ENCODE results near the gene KLK13. TPM values are rescaled to one million over a fixed set of nuclear protein-coding genes. Genes with fewer than 3 reads are reported as not detected.
A peak's percentile ranks its signal among the peaks of the same experiment; 100 is the strongest.

KLK13 gene, protein sequence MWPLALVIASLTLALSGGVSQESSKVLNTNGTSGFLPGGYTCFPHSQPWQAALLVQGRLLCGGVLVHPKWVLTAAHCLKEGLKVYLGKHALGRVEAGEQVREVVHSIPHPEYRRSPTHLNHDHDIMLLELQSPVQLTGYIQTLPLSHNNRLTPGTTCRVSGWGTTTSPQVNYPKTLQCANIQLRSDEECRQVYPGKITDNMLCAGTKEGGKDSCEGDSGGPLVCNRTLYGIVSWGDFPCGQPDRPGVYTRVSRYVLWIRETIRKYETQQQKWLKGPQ
- total RNA-seq = not detected
- long read RNA-seq = 0 reads

DNA sequence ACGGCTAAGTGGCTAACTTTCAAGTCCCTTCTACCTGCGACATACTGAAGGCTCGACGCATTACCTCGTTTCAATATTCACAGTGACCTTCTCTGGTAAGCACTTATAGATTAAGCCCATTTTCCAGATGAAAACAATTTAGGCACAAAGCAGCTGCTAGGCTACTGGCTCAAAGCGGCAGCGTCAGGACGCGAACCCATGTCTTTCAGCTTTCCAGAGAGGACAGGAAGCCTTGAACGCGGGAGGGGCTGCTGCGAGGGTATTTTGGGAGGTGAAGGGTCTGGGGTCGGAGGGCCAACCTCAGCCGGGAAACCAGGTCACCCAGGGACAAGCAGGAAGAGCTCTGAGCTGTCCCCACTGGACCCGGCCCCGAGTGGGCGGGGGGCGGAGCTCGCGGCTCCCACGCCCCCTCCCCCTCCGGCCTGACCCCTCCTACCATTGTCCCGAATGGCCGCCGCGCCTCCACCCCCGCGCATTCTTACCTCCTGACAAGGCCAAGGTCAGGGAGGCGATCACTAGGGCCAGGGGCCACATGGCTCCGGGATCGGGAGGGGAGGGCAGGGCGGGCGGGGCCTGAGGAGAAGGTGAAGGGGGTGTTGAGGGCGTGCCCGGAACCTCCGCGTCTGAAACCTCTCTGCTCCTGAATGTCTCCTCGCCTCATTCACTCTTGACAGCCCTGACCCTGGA lies at the start of gene KLK13:
KLK13 (minus strand) TSS at position 559 of the 687 bp plus-strand sequence; CDS start at position 534, 25 bp downstream.
- peak; percentile 74 for ATAC-seq
- TF ChIP-seq, protein P1, sequence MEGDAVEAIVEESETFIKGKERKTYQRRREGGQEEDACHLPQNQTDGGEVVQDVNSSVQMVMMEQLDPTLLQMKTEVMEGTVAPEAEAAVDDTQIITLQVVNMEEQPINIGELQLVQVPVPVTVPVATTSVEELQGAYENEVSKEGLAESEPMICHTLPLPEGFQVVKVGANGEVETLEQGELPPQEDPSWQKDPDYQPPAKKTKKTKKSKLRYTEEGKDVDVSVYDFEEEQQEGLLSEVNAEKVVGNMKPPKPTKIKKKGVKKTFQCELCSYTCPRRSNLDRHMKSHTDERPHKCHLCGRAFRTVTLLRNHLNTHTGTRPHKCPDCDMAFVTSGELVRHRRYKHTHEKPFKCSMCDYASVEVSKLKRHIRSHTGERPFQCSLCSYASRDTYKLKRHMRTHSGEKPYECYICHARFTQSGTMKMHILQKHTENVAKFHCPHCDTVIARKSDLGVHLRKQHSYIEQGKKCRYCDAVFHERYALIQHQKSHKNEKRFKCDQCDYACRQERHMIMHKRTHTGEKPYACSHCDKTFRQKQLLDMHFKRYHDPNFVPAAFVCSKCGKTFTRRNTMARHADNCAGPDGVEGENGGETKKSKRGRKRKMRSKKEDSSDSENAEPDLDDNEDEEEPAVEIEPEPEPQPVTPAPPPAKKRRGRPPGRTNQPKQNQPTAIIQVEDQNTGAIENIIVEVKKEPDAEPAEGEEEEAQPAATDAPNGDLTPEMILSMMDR (IDR thresholded peaks at IDR 0.05) = no peak
- intact Hi-C loops (cut with DNase I) = no loop called here
- H3K4me3 ChIP-seq = peak within 1 kb of the TSS; percentile 25
- H3K27me3 ChIP-seq = peaks cover 43% of the 10 kb centered on the region
- H3K4me1 ChIP-seq = no peaks in the 10 kb centered on the region
- no peaks in the 10 kb centered on the region for H3K9me3 ChIP-seq
- no peaks in the 10 kb centered on the region for H3K36me3 ChIP-seq
- no peak within 1 kb of the TSS for H3K27ac ChIP-seq
- DNase-seq = peak; percentile 73

DNA sequence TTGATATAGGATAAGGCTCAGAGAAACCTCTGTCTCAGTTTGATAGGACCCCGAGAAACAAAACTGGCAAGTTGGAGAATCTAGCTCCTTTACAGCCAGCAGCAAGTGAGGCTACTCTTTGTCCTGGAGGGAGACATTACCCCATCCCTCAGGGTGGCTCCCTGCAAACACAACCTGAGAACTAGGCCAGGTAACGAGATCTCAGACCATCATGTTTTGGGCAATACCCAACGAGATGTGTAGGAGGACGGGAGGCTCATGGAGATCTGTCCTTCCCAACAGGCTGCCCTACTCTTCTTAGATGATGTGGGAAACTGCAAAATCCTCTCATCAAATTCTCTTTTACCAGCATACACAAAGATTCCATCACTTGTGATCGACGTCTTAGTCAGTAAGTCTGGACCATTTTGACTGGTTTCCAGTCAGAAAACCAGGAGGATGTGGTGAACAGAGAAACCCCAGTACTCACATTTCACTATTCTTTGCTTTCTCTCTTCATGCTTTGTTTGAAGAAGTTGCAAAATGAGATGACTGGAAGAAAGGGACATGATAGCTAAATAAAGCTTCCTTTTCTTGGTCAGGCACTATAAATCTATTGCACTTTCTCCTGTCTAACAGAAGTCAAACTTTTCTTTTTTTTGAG lies 49.3 kb upstream of the KLK13 start:
- no peaks in the 10 kb centered on the region for H3K27me3 ChIP-seq
- intact Hi-C loops (cut with DNase I) = no loop called here

DNA sequence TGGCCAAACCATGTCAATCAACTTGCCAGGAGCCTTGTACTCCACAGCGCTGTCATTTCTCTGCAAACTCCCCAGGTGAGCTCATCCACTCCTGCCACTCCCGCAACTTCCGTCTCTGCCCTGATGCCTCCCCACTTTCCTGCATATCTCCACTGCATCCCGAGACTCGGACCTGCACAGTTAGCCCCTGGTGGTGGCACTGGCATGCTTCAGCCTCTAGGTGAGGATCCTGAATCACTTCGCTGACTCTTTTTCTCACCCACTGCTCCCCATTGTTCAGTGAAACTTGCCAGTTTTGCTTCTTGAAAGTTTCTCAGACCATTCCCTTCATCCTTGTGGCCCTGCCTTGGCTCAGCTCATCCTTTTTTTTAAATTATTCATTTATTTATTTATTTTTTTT lies 46.7 kb upstream of the KLK13 start:
- Histone ChIP-seq H3K27ac (no peak overlapping the region), H3K4me1 (peaks cover 15% of the 10 kb centered on the region), H3K36me3 (no peaks in the 10 kb centered on the region), H3K4me3 (no peak overlapping the region), H3K9me3 (no peaks in the 10 kb centered on the region), H3K27me3 (no peaks in the 10 kb centered on the region)
- intact Hi-C loops (cut with DNase I) = no loop called here
- DNase-seq (no peak), ATAC-seq (no peak)
- TF ChIP-seq, protein P1 (IDR thresholded peaks at IDR 0.05) = peak; percentile 18

More for the DNA sequence above, 49.3 kb upstream of the KLK13 start:
- Histone ChIP-seq H3K36me3 (no peaks in the 10 kb centered on the region), H3K27ac (no peak overlapping the region), H3K4me3 (no peak overlapping the region), H3K9me3 (no peaks in the 10 kb centered on the region), H3K4me1 (no peaks in the 10 kb centered on the region)
- TF ChIP-seq, protein P1 (IDR thresholded peaks at IDR 0.05) = no peak
- DNase-seq = no peak
- ATAC-seq = peak; percentile 19

DNA sequence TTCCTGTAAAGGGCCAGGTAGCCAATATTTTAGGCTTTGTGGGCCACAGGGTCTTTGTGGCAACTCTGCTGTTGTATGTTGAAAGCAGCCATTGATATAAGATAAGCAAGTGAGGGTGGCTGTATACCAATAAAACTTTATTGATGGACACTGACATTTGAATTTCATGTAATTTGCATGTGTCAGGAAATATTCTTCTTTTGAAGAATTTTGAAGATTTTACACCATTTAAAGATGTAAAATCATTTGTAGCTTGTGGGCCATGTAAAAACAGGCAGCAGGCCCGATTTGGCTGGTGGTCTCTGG lies 45.7 kb upstream of the KLK13 start:
- Histone ChIP-seq H3K27ac (no peak overlapping the region), H3K36me3 (no peaks in the 10 kb centered on the region), H3K4me3 (no peak overlapping the region), H3K27me3 (no peaks in the 10 kb centered on the region), H3K9me3 (no peaks in the 10 kb centered on the region), H3K4me1 (peaks cover 16% of the 10 kb centered on the region)
- intact Hi-C loops (cut with DNase I) = no loop called here
- TF ChIP-seq, protein P1 (IDR thresholded peaks at IDR 0.05) = no peak
- DNase-seq (no peak), ATAC-seq (no peak)

DNA sequence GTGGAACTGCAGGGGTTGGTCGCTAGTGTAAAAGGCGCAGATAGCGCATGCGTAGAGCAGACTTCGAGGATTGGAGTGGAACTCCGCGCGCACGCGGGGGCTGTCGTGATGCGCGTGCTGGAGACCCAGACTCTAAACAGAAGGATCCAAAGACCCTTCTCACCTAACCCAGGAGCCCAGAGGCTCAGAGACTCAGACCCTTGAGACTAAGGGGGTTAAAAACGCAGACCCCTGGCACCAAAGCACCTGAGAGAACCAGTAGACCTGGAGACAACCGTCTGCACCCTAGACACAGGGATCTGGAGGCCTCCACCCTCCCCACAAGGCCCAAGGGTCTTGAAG lies 43.9 kb upstream of the KLK13 start:
- intact Hi-C loops (cut with DNase I) = no loop called here
- TF ChIP-seq, protein P1 (IDR thresholded peaks at IDR 0.05) = no peak
- H3K36me3 ChIP-seq = peaks cover 3% of the 10 kb centered on the region
- DNase-seq (no peak), ATAC-seq (peak; percentile 39)
- H3K27me3 ChIP-seq = no peaks in the 10 kb centered on the region
- peak overlapping the region; percentile 82 for H3K4me3 ChIP-seq
- H3K9me3 ChIP-seq = no peaks in the 10 kb centered on the region
- peak overlapping the region; percentile 80 for H3K27ac ChIP-seq
- peaks cover 16% of the 10 kb centered on the region for H3K4me1 ChIP-seq
